KBM-7 (cell line): Measurements from ENCODE around the gene KRTAP10-12.

Experiments used
- DNase-seq: peaks from one replicate; pipeline ENCODE4 v3.0.0-alpha.2; 2015
- in situ Hi-C: fragments of 300-500 bp; cut with MboI; formaldehyde crosslinking; loops from 2 replicates; pipeline ENCODE4 v1.14.3; 2020; ENCODE audit warnings: low sequenced_read_pairs, low pct_unique_long_range_greater_than_20kb, mixed read lengths

The KRTAP10-12 gene

DNA sequence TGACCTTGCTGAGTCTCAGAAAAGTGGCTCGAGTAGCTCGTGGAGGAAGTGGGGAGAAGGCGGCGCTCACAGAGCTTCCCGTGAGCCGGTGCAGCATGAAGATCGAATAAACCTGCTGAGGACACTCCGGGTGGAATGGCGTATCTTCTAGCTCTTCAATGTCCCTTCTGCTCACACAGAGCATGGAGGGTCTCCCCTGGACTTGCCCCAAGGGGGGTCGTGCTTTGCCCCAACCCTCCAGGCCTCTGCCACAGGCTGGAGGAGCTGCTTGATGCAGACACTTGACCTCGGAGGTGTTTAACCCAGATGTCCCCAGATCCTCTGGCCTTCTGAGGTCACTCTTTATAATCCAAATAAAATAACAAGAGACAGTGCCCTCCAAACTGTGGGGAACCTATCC, 2.2 kb upstream of the KRTAP10-12 start:
- no peak for DNase-seq
- in situ Hi-C loops = no loop called here

DNA sequence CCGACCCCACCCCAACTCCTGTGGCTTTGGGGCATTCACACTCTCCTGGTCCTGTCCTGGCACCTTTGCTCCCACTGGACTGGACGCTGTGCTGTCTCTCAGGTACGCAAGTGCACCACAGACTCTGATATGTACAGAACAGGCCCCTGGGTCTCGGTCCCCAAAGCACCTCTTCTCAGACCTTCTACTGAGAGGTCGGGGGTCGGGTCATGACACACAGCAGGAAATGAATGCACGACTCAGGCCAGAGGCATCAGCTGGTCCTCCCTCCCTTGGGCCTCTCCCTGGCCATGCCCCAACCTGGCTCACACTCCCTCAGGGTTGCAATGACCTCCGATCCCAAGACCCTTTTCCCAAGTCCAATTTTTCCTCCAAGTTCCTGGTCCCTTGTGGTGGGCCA, 1.8 kb upstream of the KRTAP10-12 start:
- in situ Hi-C loops = no loop called here
- DNase-seq = no peak

DNA sequence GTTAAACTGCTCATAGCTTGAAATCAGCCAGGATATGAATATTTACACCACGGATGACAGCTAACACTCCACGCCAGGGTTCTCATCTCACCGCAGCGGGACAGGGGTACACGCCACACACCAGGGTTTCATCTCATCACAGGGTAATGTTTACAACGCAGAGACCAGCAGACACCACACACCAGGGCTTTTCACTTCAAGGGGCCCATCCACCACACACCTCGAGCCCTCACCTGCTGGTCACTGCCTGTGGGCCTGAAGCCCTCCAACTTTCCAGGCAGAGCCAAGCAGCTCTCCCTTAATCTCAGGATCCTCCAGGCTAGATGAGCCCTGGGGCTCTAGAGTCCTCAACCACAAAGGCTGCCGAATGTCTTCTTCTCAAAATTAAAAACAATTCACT, 1.3 kb upstream of the KRTAP10-12 start:
- in situ Hi-C loops = no loop called here
- DNase-seq = no peak

DNA sequence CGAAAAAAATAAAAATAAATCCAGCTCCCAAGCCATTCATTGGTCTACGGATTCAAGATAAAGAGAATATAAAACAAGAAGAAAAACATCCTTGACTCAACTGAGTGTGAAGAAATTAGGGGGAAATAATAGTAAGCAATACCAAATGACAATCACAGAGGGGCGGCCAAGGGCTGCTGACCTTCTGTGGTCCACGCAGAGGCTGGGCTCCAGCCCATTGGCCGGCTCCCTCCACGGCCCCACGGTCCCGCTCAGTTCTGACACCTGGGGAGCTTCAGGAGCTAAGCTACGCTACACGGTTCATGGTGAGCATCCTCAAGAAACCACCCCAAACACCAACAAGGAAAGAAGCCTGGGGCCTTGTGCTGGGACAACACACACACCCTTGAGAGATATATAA, 400 bp upstream of the KRTAP10-12 start:
- no peak for DNase-seq
- in situ Hi-C loops = no loop called here

DNA sequence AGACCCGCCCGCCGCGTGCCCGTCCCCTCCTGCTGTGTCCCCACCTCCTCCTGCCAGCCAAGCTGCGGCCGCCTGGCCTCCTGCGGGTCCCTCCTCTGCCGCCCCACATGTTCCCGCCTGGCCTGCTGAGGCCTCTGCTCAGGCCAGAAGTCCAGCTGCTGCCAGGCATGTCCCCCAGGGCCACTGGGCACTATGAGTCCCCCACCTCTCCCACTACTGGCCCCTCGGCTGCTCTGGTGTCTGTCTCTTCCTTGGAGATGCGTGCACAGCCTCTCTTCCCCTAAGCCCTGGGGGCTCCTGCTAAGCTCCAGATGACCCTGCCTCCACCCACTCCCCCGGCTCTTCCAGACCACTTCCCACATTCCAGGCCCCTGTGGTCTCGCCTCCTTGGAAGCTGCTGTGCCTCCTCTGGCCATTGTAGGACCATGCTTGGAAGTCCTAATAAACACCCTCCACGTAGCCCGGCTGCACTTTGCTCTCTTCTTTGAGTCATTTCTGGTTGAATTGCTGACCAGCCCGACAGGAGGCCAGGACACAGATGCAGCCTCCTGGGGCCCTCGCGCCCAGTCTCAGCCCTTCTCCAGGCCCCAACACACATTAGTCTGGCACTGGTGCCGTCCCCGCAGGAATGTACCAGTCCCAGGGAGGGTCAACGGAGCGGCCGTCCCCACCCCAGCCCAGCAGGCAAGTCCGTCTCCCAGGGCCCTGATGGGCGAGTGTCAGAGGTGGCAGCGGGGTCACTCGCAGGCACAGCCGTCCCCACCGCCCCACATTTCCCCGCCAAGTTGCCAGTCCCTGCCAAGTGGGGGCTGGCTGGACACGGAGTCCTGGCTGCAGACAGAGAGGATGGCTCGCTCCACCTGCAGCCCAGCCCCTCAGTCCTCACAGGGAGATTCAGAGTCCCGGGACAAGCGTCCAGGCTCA, 1.1 kb downstream of the KRTAP10-12 start:
- in situ Hi-C loops = no loop called here
- DNase-seq = no peak

DNA sequence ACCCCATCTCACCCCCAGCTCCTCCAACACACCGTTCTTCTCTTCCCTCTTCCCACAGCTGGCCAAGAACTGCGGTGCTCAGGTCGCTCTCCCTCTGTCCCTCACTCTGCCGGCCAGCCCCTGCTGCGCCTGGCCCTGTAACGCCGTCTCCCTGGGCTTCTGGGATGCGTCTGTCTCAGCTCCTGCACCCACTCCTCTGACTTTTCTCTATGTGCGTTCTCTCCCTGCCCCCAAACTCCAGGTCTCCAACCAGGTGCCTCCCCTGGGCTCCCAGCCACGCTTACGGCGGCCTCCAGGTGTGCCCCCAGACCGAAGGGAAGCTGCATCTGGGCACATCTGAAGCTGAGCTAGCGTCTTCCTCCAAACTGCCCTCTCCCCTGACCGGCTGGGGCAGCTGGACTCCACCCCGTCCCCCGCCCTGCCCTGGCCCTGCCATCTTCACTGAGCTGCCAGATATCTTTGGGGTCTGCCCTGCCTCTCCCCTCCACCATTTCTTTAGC, 2.6 kb downstream of the KRTAP10-12 start:
- in situ Hi-C loops = no loop called here
- no peak for DNase-seq

DNA sequence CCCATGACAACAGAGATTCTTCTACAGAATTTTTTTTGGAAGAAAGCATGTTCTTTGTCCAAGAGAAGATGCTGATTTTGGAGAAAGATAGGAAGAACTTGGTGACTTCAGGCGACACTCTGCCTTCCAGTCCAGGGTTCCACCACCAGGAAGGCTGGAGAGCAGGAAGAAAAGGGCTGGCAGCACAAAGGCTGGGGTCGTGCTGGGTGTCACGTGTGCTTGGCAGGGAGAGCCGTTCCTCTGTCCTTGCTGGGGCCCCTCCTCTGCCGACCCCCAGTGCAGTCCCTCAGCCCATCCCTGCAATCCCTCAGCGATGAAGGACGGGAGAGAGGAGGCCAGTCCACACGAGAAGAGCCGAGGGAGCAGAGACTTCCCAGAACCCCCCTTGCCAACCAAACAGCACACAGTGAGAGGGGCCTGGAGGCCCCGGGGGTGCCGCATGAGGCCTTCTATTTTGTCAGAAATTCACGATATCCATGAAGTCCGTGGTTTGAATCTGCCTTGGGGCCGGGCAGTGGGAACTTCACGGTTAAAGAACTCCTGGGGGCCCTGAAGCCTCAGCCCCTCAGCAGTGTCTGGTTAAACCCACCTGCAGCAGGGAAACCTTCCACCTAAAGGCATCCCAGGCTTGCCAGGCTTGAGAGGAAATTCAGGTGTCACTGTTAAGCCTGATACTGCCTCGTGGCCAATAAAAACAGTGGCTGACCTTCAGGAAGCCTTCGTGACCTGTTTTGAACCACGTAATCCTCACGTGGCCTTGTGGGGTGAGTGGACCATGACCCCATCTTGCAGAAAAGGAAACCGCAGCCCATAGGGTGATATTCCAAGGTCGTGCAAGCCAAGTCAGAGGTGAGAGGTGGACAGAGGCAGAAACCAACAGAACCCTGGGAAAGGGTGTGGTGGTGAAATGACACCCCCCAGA, 3.4 kb downstream of the KRTAP10-12 start:
- DNase-seq = no peak
- in situ Hi-C loops = no loop called here

DNA sequence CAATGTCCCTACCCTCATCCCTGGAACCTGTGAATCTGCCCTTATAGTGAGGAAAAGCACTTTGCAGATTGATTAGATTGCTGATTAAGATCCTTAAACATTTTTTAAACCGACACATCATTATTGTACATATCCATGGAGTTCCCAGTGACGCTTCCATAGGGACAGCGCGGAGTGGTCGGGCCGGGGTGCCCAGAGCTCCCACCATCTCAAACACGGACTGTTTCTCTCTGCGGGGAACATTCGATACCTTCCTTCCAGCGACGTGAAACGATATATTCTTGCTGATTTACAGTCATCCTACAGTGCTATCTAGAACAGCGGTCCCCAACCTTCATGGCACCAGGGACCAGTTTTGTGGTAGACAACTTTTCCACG, 4.0 kb downstream of the KRTAP10-12 start:
- no peak for DNase-seq
- in situ Hi-C loops = no loop called here

DNA sequence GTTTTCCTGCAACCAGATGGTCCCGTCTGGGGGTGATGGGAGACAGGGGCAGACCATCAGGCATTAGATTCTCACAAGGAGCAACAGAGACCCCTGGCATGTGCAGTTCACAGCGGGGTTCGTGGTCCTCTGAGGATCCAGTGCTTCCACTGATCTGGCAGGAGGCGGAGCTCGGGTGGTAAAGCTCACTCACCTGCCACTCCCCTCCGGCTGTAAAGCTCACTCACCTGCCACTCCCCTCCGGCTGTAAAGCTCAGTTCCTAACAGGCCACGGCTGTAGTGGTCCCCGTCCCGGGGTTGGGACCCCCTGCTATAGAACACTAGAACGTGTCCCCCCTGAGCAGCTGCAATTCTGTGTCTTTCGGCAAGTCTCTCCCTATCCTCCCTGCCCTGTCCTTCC, 4.6 kb downstream of the KRTAP10-12 start:
- no peak for DNase-seq
- in situ Hi-C loops = no loop called here

DNA sequence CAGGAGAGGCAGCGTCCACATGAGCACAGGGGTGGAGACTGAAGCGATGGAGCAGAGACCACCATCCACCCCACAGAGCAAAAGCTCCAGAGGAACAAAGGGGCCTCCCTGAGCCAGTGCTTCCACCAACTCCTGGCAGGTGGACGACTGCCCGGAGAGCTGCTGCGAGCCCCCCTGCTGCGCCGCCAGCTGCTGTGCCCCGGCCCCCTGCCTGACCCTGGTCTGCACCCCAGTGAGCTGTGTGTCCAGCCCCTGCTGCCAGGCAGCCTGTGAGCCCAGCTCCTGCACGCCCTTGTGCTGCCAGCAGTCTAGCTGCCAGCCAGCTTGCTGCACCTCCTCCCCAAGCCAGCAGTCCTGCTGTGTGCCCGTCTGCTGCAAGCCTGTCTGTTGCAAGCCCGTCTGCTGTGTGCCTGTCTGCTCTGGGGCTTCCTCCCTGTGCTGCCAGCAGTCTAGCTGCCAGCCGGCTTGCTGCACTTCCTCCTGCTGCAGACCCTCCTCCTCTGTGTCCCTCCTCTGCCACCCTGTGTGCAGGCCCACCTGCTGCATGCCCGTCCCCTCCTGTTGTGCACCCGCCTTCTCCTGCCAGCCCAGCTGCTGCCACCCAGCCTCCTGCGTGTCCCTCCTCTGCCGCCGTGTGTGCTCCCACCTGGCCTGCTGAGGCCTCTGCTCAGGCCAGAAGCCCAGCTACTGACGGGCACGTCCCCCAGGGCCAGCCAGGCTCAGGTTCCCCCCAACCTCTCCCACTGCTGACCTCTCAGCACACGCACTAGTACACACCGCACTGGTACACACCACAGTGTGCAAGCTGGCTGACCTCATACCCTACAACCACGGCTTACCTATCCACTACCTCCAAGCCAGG, 5.4 kb downstream of the KRTAP10-12 start:
- no peak for DNase-seq
- in situ Hi-C loops = no loop called here

DNA sequence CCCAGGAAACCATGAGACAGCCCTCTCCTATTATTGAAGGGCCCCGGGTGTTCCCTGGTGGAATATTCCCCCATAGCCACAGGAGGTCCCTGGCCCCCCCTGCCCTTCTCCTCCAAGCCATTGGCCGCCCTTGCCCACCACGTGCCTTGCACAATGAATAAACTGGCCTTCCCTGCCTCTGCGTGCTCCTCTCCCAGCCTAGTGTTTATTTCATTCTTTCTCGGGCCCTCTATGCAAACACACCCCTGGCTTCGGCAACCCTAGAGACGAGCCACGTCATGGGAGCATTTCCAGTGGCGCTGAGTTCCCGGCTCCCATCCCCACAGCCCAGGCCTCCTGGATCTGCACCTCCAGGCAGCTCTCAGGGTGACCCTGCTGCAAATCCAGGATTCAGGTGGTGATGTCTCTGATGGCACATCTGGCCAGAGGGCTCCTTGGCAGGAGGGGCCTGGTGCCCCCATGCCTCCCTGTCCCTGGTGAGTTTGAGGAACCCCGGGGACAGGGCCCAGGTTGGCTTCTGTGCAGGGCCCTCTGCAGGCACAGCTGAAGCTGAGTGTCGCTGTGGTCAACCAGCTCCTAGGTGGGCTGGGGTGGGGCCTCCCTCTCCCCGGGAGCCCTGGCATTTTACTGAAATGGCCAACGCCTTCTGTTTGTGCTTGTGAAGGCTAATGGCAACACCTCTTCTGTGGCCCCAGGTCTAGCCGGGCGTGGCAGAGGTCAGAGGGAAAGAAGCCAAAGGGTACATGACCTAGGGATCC, 6.2 kb downstream of the KRTAP10-12 start:
- in situ Hi-C loops = no loop called here
- DNase-seq = no peak

DNA sequence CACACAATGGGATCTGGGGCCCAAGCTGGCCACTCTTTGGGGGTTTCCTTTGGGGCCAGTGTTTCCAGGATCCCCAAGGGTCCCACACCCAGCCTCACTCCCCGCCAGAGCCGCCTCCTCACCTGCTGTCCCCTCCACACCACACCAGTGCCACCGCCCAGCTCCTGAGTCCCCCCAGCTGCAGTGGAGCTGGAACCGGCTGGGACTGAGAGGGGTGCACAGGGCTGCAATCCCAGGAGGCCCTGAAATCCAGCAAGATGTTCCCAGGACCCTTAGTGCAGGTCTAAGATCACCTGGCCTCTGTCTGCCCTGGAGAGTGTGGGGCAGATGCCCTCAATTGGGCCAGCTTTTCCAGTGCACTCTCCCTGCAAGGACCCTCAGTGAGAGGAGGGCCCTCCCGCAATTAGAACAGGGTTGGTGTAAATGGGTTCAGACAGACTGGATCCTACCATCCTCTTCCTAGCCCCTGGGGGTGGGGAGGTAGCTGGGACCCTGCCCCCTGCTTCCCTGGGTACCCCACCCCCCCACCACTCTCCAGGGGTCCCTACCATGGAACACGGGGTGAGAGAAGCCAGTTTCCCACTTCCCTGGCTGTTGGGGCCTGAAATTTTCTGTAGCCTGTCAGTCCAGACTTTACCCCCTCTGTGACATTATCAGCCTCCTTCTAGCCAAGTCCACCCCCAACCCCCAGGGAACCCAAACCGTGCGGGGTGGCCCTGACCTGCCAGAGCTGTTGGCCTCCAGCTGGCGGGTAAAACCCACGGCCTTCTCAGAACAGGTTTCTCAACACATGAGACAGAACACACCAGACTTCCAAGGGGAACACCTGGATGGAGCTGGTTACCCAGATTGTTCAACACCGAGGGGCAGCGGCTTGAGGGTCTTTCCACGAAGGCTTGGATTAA, 7.0 kb downstream of the KRTAP10-12 start:
- in situ Hi-C loops = no loop called here
- DNase-seq = no peak

DNA sequence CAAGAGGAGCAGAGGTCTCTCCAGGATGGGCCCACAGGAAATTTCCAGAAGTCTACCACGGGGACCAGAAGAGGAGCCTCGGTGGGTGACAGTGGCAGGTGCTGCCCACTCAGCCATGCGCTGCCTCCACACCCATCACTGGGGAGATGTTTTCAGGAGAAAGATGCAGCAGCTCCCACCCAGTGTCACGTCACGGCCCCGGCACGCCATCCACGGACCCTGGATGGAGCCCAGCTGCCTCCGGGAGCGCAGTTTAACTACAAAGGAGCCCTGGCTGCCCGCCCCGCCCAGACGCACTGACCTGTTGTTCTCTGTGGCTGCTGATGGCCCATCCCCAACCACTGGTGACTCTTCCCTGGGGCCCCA, 7.6 kb downstream of the KRTAP10-12 start:
- no peak for DNase-seq
- in situ Hi-C loops = no loop called here

DNA sequence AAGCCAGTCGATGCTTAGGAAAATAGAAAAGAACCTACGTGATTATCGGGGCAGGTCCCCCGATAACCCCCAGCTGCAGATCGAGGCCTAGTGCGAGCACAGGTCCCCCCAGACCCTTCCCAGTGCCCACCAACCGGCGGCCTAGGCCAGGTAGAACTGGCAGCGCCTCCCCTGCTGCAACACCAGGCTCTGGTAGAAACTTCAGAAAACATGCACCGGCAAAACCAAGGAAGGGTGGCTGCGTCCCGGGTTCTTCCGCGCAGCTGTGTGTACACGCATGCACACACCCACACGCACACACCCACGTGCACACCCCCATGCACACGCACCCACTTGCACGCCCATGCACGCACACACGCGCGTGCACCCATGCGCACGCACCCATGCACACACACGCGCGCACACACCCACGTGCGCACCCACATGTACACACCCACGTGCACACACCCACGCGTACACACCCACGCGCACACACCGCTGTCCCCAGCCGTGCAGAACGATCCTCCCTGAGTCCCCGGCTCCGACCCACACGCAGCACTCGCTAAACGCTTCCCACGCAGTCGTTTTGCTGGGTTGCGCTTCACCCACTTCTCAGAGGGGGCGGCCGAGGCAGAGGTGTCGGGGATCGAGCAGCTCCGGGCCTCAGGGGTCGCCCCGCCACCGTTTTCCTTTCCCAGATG, 9.2 kb downstream of the KRTAP10-12 start:
- in situ Hi-C loops = no loop called here
- DNase-seq = no peak

DNA sequence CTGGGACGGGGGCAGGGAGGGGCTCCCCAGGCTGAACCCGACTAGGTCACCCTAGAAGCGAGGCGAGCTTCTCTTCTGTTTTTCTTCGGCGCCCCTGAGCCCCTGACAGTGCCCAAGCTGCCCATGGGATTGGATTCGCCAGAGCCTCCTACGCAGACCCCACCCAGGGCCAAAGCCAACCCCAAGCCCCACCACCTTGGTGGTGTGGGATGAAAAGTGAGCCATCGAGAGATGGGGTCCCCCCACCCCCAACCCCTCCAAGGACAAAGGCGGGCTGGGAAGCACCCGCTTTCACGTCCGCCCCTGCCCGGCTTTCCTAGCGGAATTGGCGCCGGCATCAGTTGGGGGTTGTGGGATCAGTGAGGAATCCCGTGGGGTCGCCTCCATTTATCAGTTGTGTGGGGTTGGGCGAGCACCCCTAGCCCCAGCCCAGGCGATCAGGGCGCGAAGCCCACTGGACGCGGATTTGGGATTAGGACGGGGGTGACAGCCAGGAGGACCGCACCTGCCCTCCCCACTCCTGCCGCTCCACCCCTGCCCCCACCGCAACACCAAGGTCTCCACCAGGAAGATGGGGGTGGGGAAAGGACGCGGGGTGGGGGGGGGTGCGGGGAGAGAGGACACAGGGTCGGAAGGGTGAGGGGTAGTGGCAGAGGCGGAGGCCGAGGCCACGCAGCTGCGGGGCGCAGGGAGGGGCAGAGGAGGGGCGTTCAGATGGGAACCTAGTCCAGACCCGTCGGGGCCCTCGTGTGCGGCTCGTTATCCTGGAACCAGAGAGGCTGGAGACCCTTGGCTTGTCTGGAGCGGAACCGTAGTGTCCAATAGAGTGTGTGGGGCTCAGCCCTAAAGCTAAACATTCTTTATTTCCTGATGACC, 10.0 kb downstream of the KRTAP10-12 start:
- DNase-seq = no peak
- in situ Hi-C loops = no loop called here

DNA sequence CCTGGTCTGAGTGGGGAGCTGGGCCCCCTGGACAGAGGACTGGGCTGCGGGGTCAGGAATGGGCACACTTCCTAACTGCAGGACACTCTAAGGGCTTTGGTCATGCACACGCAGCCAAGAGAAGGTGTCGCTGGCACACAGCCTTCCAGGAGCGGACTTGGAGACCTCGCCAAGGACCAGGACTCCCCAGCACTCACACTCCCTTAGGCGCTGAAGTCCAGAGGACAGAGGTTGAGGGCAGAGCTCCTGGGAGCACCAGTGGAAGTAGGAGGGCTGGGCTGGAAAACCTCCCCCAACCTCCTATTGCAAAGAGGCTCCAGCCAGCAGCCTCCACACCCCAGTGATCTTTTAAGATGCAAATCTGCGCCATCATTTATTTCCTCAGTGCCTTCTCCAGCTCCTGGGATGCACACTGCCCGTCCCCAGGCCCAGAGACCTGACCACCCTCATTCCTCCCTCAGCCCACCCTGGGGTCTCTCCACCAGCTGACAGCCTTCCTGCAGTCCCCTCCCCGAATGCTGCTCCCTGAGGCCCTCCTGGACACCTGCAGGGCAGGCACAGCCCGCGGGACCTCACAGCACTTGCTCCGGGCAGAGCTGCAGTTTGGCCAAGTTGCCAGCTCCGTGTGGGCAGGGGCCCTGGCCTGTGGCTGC, 11.4 kb downstream of the KRTAP10-12 start:
- DNase-seq = no peak
- in situ Hi-C loops = no loop called here
